Karpas-422 (cell line): ENCODE measurements around the gene ABCC11. TPM values are rescaled to one million over a fixed set of nuclear protein-coding genes. Genes with fewer than 3 reads are reported as not detected.
A peak's percentile ranks its signal among the peaks of the same experiment; 100 is the strongest.
"Not testable (repeated sequence)": the region's sequence is repeated elsewhere in the genome, so short reads cannot be mapped to it uniquely, and the experiment has no call there.

Experiments
- DNase-seq: peaks from one replicate; pipeline ENCODE4 v3.0.0-alpha.2; 2015
- H2AFZ ChIP-seq: fragments of 200-600 bp; sonication (generic); 2 replicates; pipeline ENCODE4 v1.6.1; 2014; ENCODE audit warnings: antibody characterized with exemption, low read length, mixed read lengths
- H3K27ac ChIP-seq: fragments of 200-600 bp; sonication (generic); 2 replicates; pipeline ENCODE4 v1.5.1; 2014; ENCODE audit warnings: mild to moderate bottlenecking, low read length, moderate library complexity
- H3K27me3 ChIP-seq: fragments of 200-600 bp; sonication (generic); 2 replicates; pipeline ENCODE4 v1.6.1; 2014; ENCODE audit warnings: low read length, mixed read lengths
- H3K36me3 ChIP-seq: fragments of 200-600 bp; sonication (generic); 2 replicates; pipeline ENCODE4 v1.6.1; 2014; ENCODE audit warnings: low read length, mixed read lengths; ENCODE audit not compliant: insufficient read depth
- H3K4me1 ChIP-seq: fragments of 200-600 bp; sonication (generic); 2 replicates; pipeline ENCODE4 v1.6.1; 2014; ENCODE audit warnings: mild to moderate bottlenecking, low read length, mixed read lengths
- H3K4me2 ChIP-seq: fragments of 200-600 bp; sonication (generic); 2 replicates; pipeline ENCODE4 v1.6.1; 2014; ENCODE audit warnings: low read length, low read depth, mild to moderate bottlenecking; ENCODE audit not compliant: poor library complexity, severe bottlenecking
- H3K4me3 ChIP-seq: fragments of 200-600 bp; sonication (generic); 2 replicates; pipeline ENCODE4 v1.5.1; 2014; ENCODE audit warnings: mild to moderate bottlenecking, antibody characterized with exemption, low read length, mixed read lengths
- H3K79me2 ChIP-seq: fragments of 200-600 bp; sonication (generic); 2 replicates; pipeline ENCODE4 v1.6.1; 2014; ENCODE audit warnings: mild to moderate bottlenecking, low read length, mixed read lengths
- H3K9ac ChIP-seq: fragments of 200-600 bp; sonication (generic); 2 replicates; pipeline ENCODE4 v1.6.0; 2014; ENCODE audit warnings: low read length
- H3K9me2 ChIP-seq: fragments of 200-600 bp; sonication (generic), shearing (Covaris generic); replicated peaks from 2 replicates; pipeline ENCODE4 v1.6.0; 2014; ENCODE audit warnings: mild to moderate bottlenecking, low read length, moderate library complexity; ENCODE audit not compliant: insufficient read depth
- H3K9me3 ChIP-seq: fragments of 300-700, 200-600 bp; sonication (generic); 2 replicates; pipeline ENCODE4 v1.6.1; 2014; ENCODE audit warnings: low read length, mixed read lengths
- H4K20me1 ChIP-seq: fragments of 200-600 bp; sonication (generic); 2 replicates; pipeline ENCODE4 v1.6.1; 2014; ENCODE audit warnings: mild to moderate bottlenecking, antibody characterized with exemption, low read length, low read depth; ENCODE audit not compliant: insufficient read depth
- total RNA-seq: library from RNA; depleted of rRNA; stranded (reverse); fragments of >200 nt; shearing (Covaris generic); gene quantifications from 2 replicates; pipeline ENCODE4 v1.2.3, GENCODE V29; 2014; ENCODE audit warnings: low replicate concordance

Gene ABCC11
- total RNA-seq, 1 experiment from 2014 or later: 0.15 TPM

GRCh38 chr16:48244080-48244862 is 3.1 kb downstream of the ABCC11 start, which contains the start of gene LONP2:
Gene LONP2, plus strand, starts transcription at chr16:48244300. Its CDS starts 89 bp downstream, at chr16:48244389.
- peak within 1 kb of the TSS; percentile 92 for H3K9ac ChIP-seq
- H3K9me3 ChIP-seq: no peaks in the 10 kb centered on the region
- H3K79me2 ChIP-seq: peaks cover 51% of the 10 kb centered on the region
- peaks cover 6% of the 10 kb centered on the region; the same call in 1 of the 2 replicates for H4K20me1 ChIP-seq
- no peaks in the 10 kb centered on the region for H3K27me3 ChIP-seq
- DNase-seq: peak; percentile 98
- peak within 1 kb of the TSS; percentile 56; the same call in 1 of the 2 replicates for H2AFZ ChIP-seq
- H3K27ac ChIP-seq: peak within 1 kb of the TSS; percentile 57
- H3K4me3 ChIP-seq: peak within 1 kb of the TSS; percentile 93
- no peaks in the 10 kb centered on the region for H3K36me3 ChIP-seq
- peaks cover 25% of the 10 kb centered on the region for H3K4me1 ChIP-seq
- peak within 1 kb of the TSS; percentile 87 for H3K4me2 ChIP-seq
- no peaks in the 10 kb centered on the region for H3K9me2 ChIP-seq

- H2AFZ ChIP-seq, H3K27ac ChIP-seq, H3K9me3 ChIP-seq, H3K36me3 ChIP-seq, H3K9me2 ChIP-seq, H4K20me1 ChIP-seq, H3K27me3 ChIP-seq, H3K4me1 ChIP-seq, H3K4me3 ChIP-seq, H3K9ac ChIP-seq, H3K4me2 ChIP-seq: not testable (repeated sequence)
- H3K79me2 ChIP-seq: peaks cover 10% of the 10 kb centered on the region
- DNase-seq: peak; percentile 29
Observed at GRCh38 chr16:48240147-48240546, 7.2 kb downstream of the ABCC11 start.

- H3K9me3 ChIP-seq: no peaks in the 10 kb centered on the region
- no peaks in the 10 kb centered on the region for H3K79me2 ChIP-seq
- H3K27ac ChIP-seq: no peak overlapping the region
- H3K36me3 ChIP-seq: no peaks in the 10 kb centered on the region
- DNase-seq: no peak
- no peaks in the 10 kb centered on the region for H3K4me1 ChIP-seq
- H3K27me3 ChIP-seq: no peaks in the 10 kb centered on the region
- H3K4me3 ChIP-seq: no peak overlapping the region
- no peaks in the 10 kb centered on the region for H3K9me2 ChIP-seq
- H2AFZ ChIP-seq: no peak overlapping the region
- no peaks in the 10 kb centered on the region for H4K20me1 ChIP-seq
- no peak overlapping the region for H3K4me2 ChIP-seq
- H3K9ac ChIP-seq: no peak overlapping the region
Observed at GRCh38 chr16:48236286-48236685, 11.1 kb downstream of the ABCC11 start.

DNA sequence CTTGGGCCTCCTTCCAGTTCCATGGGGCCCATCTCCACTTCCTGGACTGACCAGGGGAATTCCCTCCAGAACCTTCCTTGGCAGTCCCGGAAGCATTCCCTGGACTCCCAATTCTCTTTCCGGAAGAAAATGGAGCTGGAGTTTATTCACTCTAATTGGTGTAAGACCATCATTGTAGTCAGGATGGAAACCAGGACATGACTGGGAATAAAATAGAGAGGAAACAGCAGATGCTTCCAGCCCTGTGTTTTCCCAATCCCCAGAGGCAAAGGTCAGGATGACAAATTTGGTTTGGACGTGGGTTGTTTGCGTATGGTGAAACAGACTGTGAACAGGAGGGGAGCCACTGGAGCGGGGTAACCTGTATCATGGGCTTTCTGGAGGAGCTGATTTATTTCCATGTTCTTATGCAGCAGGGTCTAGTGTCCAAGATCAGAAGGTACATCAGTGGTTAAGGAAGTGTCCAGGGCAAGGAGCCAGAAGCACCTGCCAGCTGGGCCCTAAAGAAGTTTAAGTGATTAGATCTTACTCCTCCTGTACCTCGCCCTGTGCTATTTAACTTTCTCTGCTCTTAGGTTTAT is 11.7 kb downstream of the ABCC11 start:
- no peak overlapping the region for H2AFZ ChIP-seq
- H3K36me3 ChIP-seq: no peaks in the 10 kb centered on the region
- no peak overlapping the region for H3K4me2 ChIP-seq
- H3K79me2 ChIP-seq: no peaks in the 10 kb centered on the region
- no peak overlapping the region for H3K9ac ChIP-seq
- no peaks in the 10 kb centered on the region for H3K4me1 ChIP-seq
- no peaks in the 10 kb centered on the region for H3K9me2 ChIP-seq
- H3K27me3 ChIP-seq: no peaks in the 10 kb centered on the region
- H3K4me3 ChIP-seq: no peak overlapping the region
- H3K27ac ChIP-seq: no peak overlapping the region
- H4K20me1 ChIP-seq: no peaks in the 10 kb centered on the region
- H3K9me3 ChIP-seq: no peaks in the 10 kb centered on the region
- no peak for DNase-seq

DNA sequence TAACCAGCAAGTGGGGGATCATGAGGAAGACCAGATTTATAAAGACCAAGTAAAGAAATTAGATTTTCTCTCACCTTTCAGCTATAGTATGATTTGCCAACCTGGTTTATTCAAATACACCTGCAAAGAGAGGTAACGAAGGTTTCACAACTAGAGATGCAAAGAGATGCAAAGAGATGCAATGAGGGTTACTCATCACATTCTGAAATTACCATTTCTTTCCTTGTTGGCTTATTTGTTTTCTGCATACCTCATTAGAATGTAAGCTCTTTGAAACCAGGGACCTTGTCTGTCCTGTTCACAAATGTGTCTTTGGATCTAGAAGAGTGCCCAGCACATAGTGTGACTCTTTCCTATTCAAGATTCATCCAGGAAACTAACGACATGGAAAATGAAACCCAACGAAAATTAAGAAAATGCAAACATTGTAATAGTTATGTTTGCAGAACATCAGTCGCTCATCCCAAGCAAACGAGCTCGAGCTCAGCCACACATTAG is 12.2 kb downstream of the ABCC11 start:
- H3K9me3 ChIP-seq: no peaks in the 10 kb centered on the region
- H4K20me1 ChIP-seq: no peaks in the 10 kb centered on the region
- H3K9ac ChIP-seq: no peak overlapping the region
- no peaks in the 10 kb centered on the region for H3K36me3 ChIP-seq
- H2AFZ ChIP-seq: no peak overlapping the region
- H3K27ac ChIP-seq: no peak overlapping the region
- no peak for DNase-seq
- no peaks in the 10 kb centered on the region for H3K9me2 ChIP-seq
- no peaks in the 10 kb centered on the region for H3K4me1 ChIP-seq
- H3K79me2 ChIP-seq: no peaks in the 10 kb centered on the region
- no peak overlapping the region for H3K4me2 ChIP-seq
- no peaks in the 10 kb centered on the region for H3K27me3 ChIP-seq
- H3K4me3 ChIP-seq: no peak overlapping the region

- Histone ChIP-seq H3K27me3 (no peaks in the 10 kb centered on the region), H3K9me2 (no peaks in the 10 kb centered on the region), H3K9ac (no peak overlapping the region), H3K4me1 (no peaks in the 10 kb centered on the region), H2AFZ (no peak overlapping the region), H3K4me2 (no peak overlapping the region), H3K9me3 (no peaks in the 10 kb centered on the region), H3K4me3 (no peak overlapping the region), H3K36me3 (no peaks in the 10 kb centered on the region), H3K79me2 (no peaks in the 10 kb centered on the region), H3K27ac (no peak overlapping the region), H4K20me1 (no peaks in the 10 kb centered on the region)
- DNase-seq: no peak
Observed at GRCh38 chr16:48234630-48235029, 12.7 kb downstream of the ABCC11 start.

DNA sequence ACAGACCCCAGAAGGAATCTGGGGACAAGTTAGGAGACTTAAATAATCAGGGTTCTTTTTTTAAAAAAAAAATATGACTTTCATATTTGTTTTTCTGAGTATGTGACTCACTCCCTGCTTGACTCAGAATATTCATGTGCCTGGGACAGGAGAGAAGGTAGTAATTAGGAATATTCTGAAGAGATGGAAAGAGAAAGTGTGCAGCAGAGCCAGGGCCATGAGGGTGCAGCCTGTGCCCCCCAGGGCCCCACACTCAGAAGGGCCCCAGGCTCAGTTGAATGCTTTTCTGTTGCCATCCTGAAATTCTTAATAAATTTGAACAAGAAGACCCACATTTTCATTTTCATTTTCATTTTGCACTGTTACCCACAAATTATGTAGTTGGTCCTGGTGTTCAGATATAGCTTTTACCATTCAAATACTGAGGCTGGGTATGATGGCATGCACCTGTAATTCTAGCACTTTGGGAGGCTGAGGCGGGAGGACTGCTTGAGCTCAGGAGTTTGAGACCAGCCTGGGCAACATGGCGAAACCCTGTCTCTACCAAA is 14.8 kb downstream of the ABCC11 start:
- no peak overlapping the region for H3K27ac ChIP-seq
- no peaks in the 10 kb centered on the region for H4K20me1 ChIP-seq
- H3K36me3 ChIP-seq: no peaks in the 10 kb centered on the region
- H3K27me3 ChIP-seq: no peaks in the 10 kb centered on the region
- no peaks in the 10 kb centered on the region for H3K9me2 ChIP-seq
- no peaks in the 10 kb centered on the region for H3K4me1 ChIP-seq
- no peak overlapping the region for H3K4me3 ChIP-seq
- DNase-seq: peak; percentile 7
- no peaks in the 10 kb centered on the region for H3K79me2 ChIP-seq
- no peak overlapping the region for H2AFZ ChIP-seq
- no peak overlapping the region for H3K4me2 ChIP-seq
- no peak overlapping the region for H3K9ac ChIP-seq
- no peaks in the 10 kb centered on the region for H3K9me3 ChIP-seq

DNA sequence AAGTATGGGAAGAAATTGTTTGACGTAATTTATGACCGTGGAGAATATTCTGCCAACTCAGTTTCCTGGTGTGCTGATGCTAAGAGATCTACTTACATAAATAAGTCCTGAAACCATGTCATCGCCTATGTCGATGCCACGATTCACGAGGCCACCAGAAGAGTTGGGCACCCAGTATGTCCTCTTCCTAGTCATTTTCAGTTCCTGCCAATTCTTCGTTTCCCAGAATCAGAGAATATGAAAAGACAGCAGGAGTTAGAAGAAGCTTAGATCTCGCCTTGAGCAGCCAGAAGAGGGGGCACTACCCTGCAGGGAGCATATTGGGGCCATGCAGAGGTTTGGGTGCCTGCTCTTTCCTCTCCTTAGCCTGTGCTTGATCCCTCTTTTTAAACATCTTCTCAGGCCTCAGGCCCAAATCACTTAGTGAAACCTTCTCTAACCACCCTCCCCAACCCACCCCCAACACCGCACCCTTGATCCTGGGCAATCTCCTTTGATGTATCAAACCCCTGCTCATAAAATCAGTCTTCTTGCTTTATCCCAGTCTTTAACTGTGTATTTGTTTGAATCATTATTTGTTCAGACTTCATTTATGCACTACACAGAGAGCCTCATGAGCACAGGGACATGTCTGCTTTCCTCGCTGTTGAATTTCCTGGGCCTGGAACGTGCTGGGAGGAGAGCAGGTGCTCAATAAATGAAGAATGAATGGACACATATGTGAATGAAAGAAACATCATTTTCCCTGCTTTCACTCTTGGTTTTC is 15.4 kb downstream of the ABCC11 start:
- no peak overlapping the region for H3K9ac ChIP-seq
- H3K4me1 ChIP-seq: no peaks in the 10 kb centered on the region
- H3K9me3 ChIP-seq: no peaks in the 10 kb centered on the region
- H2AFZ ChIP-seq: no peak overlapping the region
- no peaks in the 10 kb centered on the region for H3K36me3 ChIP-seq
- H3K4me3 ChIP-seq: no peak overlapping the region
- no peaks in the 10 kb centered on the region for H4K20me1 ChIP-seq
- DNase-seq: peak; percentile 79
- H3K9me2 ChIP-seq: no peaks in the 10 kb centered on the region
- no peaks in the 10 kb centered on the region for H3K79me2 ChIP-seq
- no peaks in the 10 kb centered on the region for H3K27me3 ChIP-seq
- no peak overlapping the region for H3K4me2 ChIP-seq
- H3K27ac ChIP-seq: no peak overlapping the region
